GM23248 (cell line): ENCODE measurements around the gene CNTN4. TPM values are rescaled to one million over a fixed set of nuclear protein-coding genes. Genes with fewer than 3 reads are reported as not detected.

Experiments used
- DNase-seq: peaks from one replicate; pipeline ENCODE4 v3.0.0-alpha.2; 2015
- H2AFZ ChIP-seq: fragments of 200-600 bp; sonication (generic); 2 replicates; pipeline ENCODE4 v1.6.1; 2016; ENCODE audit warnings: antibody characterized with exemption
- H3F3A ChIP-seq: fragments of 200-600 bp; sonication (generic); 2 replicates; pipeline ENCODE4 v1.6.1; 2016; ENCODE audit warnings: mild to moderate bottlenecking, antibody characterized with exemption, mixed run types; ENCODE audit not compliant: insufficient read depth
- H3K27ac ChIP-seq: fragments of 200-600 bp; sonication (generic); 2 replicates; pipeline ENCODE4 v1.5.1; 2016; ENCODE audit warnings: mild to moderate bottlenecking
- H3K27me3 ChIP-seq: fragments of 200-600 bp; sonication (generic); replicated peaks from 2 replicates; pipeline ENCODE4 v1.6.1; 2016; ENCODE audit warnings: mild to moderate bottlenecking; ENCODE audit not compliant: insufficient read depth
- H3K36me3 ChIP-seq: fragments of 200-600 bp; sonication (generic); 2 replicates; pipeline ENCODE4 v1.6.1; 2016; ENCODE audit warnings: low read depth, mild to moderate bottlenecking
- H3K4me1 ChIP-seq: fragments of 200-600 bp; sonication (generic); 2 replicates; pipeline ENCODE4 v1.6.1; 2016; ENCODE audit warnings: mild to moderate bottlenecking; ENCODE audit not compliant: insufficient read depth
- H3K4me2 ChIP-seq: fragments of 200-600 bp; sonication (generic); one replicate; pipeline ENCODE4 v1.6.1; 2016; ENCODE audit warnings: mild to moderate bottlenecking; ENCODE audit not compliant: unreplicated experiment
- H3K4me3 ChIP-seq: fragments of 200-600 bp; sonication (generic); 2 replicates; pipeline ENCODE4 v1.5.1; 2016; ENCODE audit warnings: mild to moderate bottlenecking
- H3K79me2 ChIP-seq: fragments of 200-600 bp; sonication (generic); 2 replicates; pipeline ENCODE4 v1.6.1; 2016; ENCODE audit warnings: mild to moderate bottlenecking; ENCODE audit not compliant: insufficient read depth
- H3K9ac ChIP-seq: fragments of 200-600 bp; sonication (generic); 2 replicates; pipeline ENCODE4 v1.6.1; 2016; ENCODE audit warnings: mild to moderate bottlenecking
- H3K9me2 ChIP-seq: fragments of 200-600 bp; sonication (generic); 2 replicates; pipeline ENCODE4 v1.6.1; 2016; ENCODE audit warnings: mixed run types, mild to moderate bottlenecking, moderate library complexity; ENCODE audit not compliant: insufficient read depth
- H3K9me3 ChIP-seq: fragments of 200-600 bp; sonication (generic); one replicate; pipeline ENCODE4 v1.6.1; 2017; ENCODE audit warnings: low read depth
- H4K20me1 ChIP-seq: fragments of 200-600 bp; sonication (generic); 2 replicates; pipeline ENCODE4 v1.6.0; 2016; ENCODE audit not compliant: insufficient read depth
- EZH2 ChIP-seq: fragments of 200-600 bp; sonication (generic); IDR thresholded peaks from 2 replicates; pipeline ENCODE4 v1.6.1; 2018; ENCODE audit warnings: antibody characterized with exemption, mild to moderate bottlenecking; ENCODE audit not compliant: insufficient read depth, poor library complexity, severe bottlenecking
- EZH2phosphoT487 ChIP-seq: fragments of 200-600 bp; sonication (generic); IDR thresholded peaks from 2 replicates; pipeline ENCODE4 v1.6.1; 2018; ENCODE audit warnings: antibody characterized with exemption, moderate library complexity, mild to moderate bottlenecking, low read depth; ENCODE audit not compliant: insufficient read depth
- WGBS, 2 experiments: methylation state at CpG; one replicate each; pipeline ENCODE4 v1.1.6; 2015 to 2017; ENCODE audit warnings: low lambda C conversion rate in 2 of 2, low coverage in 1 of 2; ENCODE audit errors: missing lambda C conversion rate in 2 of 2; 5-methylcytosine and 5-hydroxymethylcytosine counted together
- in situ Hi-C: fragments of 300-500 bp; cut with MboI; formaldehyde crosslinking; loops from 2 replicates; pipeline ENCODE4 v1.15.0; 2020
- polyA plus RNA-seq: library from polyadenylated mRNA; unstranded; fragments of >200 nt; fragmentation: Nextera tagmentation; extraction: Ambion mirVana; gene quantifications from 2 replicates; pipeline ENCODE4 v1.2.1, GENCODE V29; 2016
- total RNA-seq: library from RNA; depleted of rRNA; stranded (reverse); fragments of >200 nt; shearing (Covaris generic); gene quantifications from 2 replicates; pipeline ENCODE4 v1.2.3, GENCODE V29; 2014

CNTN4 gene
- total and polyA plus RNA-seq, 2 experiments from 2014 or later, result not detected

- no peak overlapping the region for H3K4me2 ChIP-seq
- no peak overlapping the region for H3K9ac ChIP-seq
- no peaks in the 10 kb centered on the region for H3K36me3 ChIP-seq
- TF ChIP-seq EZH2 (no peak), EZH2phosphoT487 (no peak)
- H4K20me1 ChIP-seq, result no peaks in the 10 kb centered on the region
- no peaks in the 10 kb centered on the region for H3K27me3 ChIP-seq
- no peaks in the 10 kb centered on the region for H3K4me1 ChIP-seq
- no peak overlapping the region for H3K4me3 ChIP-seq
- H3K27ac ChIP-seq, result no peak overlapping the region
- no peak overlapping the region for H2AFZ ChIP-seq
- H3F3A ChIP-seq, result no peaks in the 10 kb centered on the region
- H3K79me2 ChIP-seq, result no peaks in the 10 kb centered on the region
- no peaks in the 10 kb centered on the region for H3K9me2 ChIP-seq
- DNase-seq, result no peak
- no peaks in the 10 kb centered on the region for H3K9me3 ChIP-seq
- in situ Hi-C loops, result no loop called here
- whole genome bisulfite sequencing, 2 experiments, result 23 to 25% methylated on average over 2 of the region's 2 CpGs
These were observed 869.2 kb downstream of the CNTN4 start for GRCh38 chr3:2967871-2968270.

GRCh38 chr3:2968475-2968874 is 869.8 kb downstream of the CNTN4 start:
- Histone ChIP-seq H3K9me3 (no peaks in the 10 kb centered on the region), H3K4me3 (no peak overlapping the region), H3K36me3 (no peaks in the 10 kb centered on the region), H3K27me3 (no peaks in the 10 kb centered on the region), H3K9ac (no peak overlapping the region), H3K4me1 (no peaks in the 10 kb centered on the region), H3K9me2 (no peaks in the 10 kb centered on the region), H3K27ac (no peak overlapping the region), H2AFZ (no peak overlapping the region), H3K79me2 (no peaks in the 10 kb centered on the region), H3K4me2 (no peak overlapping the region), H3F3A (no peaks in the 10 kb centered on the region), H4K20me1 (no peaks in the 10 kb centered on the region)
- no peak for DNase-seq
- TF ChIP-seq EZH2phosphoT487 (no peak), EZH2 (no peak)
- in situ Hi-C loops, result no loop called here

GRCh38 chr3:2976212-2976611 is 877.5 kb downstream of the CNTN4 start:
- no peaks in the 10 kb centered on the region for H3K9me2 ChIP-seq

GRCh38 chr3:2976796-2977195 is 878.1 kb downstream of the CNTN4 start:
- in situ Hi-C loops, result no loop called here
- Histone ChIP-seq H4K20me1 (no peaks in the 10 kb centered on the region), H3K4me3 (no peak overlapping the region), H3K36me3 (no peaks in the 10 kb centered on the region), H3K27ac (no peak overlapping the region), H3K9me2 (no peaks in the 10 kb centered on the region), H3K27me3 (no peaks in the 10 kb centered on the region), H3K9me3 (no peaks in the 10 kb centered on the region), H3K79me2 (no peaks in the 10 kb centered on the region), H3K4me2 (no peak overlapping the region), H3K9ac (no peak overlapping the region), H3K4me1 (no peaks in the 10 kb centered on the region), H3F3A (no peaks in the 10 kb centered on the region), H2AFZ (no peak overlapping the region)
- WGBS, 2 experiments, result 21 to 35% methylated on average over 1 of the region's 1 CpG
- DNase-seq, result no peak
- TF ChIP-seq EZH2, result no peak
- TF ChIP-seq EZH2phosphoT487, result no peak

More at GRCh38 chr3:2976212-2976611, 877.5 kb downstream of the CNTN4 start:
- WGBS, 2 experiments, result 33% methylated on average over 3 of the region's 3 CpGs
- TF ChIP-seq EZH2, result no peak
- no peaks in the 10 kb centered on the region for H3K4me1 ChIP-seq
- DNase-seq, result no peak
- no peaks in the 10 kb centered on the region for H3K9me3 ChIP-seq
- H3K9ac ChIP-seq, result no peak overlapping the region
- no peak overlapping the region for H3K27ac ChIP-seq
- no peaks in the 10 kb centered on the region for H3K36me3 ChIP-seq
- in situ Hi-C loops, result no loop called here
- no peaks in the 10 kb centered on the region for H3F3A ChIP-seq
- H3K27me3 ChIP-seq, result no peaks in the 10 kb centered on the region
- H3K4me2 ChIP-seq, result no peak overlapping the region
- H3K4me3 ChIP-seq, result no peak overlapping the region
- no peaks in the 10 kb centered on the region for H3K79me2 ChIP-seq
- no peaks in the 10 kb centered on the region for H4K20me1 ChIP-seq
- no peak overlapping the region for H2AFZ ChIP-seq
